WI38 (cell line): ENCODE results near the gene SYNGAP1.
A peak's percentile ranks its signal among the peaks of the same experiment; 100 is the strongest.

Experiments
- H3K4me3 ChIP-seq: 2 replicates; pipeline ENCODE4 v1.5.1; 2011; ENCODE audit warnings: low read depth, mild to moderate bottlenecking, control low read depth, low read length
- CTCF ChIP-seq: IDR thresholded peaks from 2 replicates; pipeline ENCODE4 v1.5.1; 2012; ENCODE audit warnings: low read depth, mild to moderate bottlenecking, control low read depth, low read length

The SYNGAP1 gene

GRCh38 chr6:33425668-33426577 is 6.1 kb downstream of the SYNGAP1 start:
- peak overlapping the region; percentile 60 for H3K4me3 ChIP-seq

DNA sequence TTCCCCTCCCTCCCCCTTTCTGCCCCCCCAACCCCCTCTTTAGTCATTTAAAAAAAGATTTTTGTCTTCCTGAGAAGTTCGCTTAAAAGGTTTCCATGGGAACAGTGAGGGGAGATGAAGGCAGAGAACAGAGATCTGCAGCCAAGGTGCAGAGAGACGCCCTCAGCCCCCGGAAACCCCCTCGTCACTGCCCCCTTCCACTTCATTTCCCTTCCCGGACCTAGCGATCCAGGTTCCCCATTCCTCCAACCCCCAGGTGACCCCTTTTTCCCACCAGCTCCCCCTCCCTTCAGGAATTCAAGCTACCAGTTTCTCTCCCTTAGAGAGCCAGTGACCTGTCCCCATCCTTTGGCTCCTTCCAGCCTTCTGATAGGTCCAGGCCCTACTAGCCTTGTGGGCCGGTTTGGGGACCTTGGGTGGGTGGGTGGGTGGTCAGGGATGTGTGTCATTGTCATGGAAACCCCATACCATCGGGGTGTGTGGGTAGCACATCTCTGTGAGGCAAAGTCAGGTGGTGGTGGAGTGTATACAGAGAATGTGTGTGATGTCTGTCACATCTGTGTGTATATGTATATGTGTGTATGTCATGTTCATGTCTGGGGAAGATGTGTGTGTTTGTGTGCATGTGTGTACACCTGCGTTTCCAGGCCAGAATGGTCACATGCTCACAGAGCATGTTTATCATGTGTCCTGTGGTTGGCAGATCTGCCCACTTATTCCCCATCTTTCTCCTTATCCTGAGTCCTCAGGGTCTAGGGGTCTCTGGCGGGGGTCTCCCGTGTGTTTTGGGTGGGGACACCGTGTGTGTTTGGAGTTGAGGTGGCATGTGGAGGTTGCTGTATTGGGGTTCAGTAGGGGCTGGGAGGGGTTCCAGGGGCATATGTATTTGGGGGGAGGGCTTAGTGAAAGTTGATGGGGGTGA is 7.0 kb downstream of the SYNGAP1 start:
- no peak for TF ChIP-seq CTCF
- peak overlapping the region; percentile 61 for H3K4me3 ChIP-seq

More at GRCh38 chr6:33425668-33426577, 6.1 kb downstream of the SYNGAP1 start:
- TF ChIP-seq CTCF = peak; percentile 46

- TF ChIP-seq CTCF = no peak
- peak overlapping the region; percentile 61 for H3K4me3 ChIP-seq
These were observed 7.8 kb downstream of the SYNGAP1 start for GRCh38 chr6:33427585-33428223.

DNA sequence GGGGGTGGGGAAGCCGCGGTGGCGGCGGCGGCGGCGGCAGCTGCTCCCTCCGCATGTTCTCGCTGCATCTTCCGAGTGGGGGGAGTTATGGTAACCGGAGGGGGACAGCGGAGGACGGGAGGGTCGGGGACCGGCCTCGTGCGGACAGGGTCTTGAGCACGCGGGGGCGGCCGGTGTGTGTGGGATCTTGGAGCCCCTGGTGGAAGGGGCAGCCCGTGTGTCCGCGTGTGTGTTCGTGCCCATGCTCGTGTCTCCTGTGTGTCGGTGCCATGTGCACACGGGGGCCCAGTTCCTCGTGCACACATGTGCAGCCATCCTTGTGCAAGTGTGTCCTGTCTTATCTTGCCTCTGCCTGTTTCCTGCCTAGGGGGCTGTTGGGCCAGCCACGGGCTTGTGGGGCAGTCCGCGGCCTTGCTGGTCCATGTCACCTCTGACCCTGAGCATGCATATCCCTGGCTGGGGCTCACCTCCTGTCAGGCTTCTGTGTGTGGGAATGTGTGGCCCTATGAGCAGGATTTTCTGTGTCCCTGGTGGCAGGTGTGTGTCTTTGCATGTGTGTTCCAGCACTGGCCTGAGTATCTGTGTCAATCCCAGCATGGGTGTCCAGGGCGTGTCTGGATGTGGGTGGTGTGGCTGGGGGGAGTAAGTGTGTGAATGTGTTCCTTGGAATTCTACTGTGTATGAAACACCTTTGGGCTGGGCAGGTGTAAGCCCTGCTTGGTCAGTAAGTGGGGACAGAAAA is 8.5 kb downstream of the SYNGAP1 start:
- peak; percentile 23; the same call in 1 of the 2 replicates for TF ChIP-seq CTCF
- H3K4me3 ChIP-seq = peak overlapping the region; percentile 53

- H3K4me3 ChIP-seq = no peak overlapping the region
- TF ChIP-seq CTCF = no peak
These were observed 9.3 kb downstream of the SYNGAP1 start for GRCh38 chr6:33428966-33429749.

GRCh38 chr6:33429750-33430052 is 9.8 kb downstream of the SYNGAP1 start:
- H3K4me3 ChIP-seq = no peak overlapping the region
- TF ChIP-seq CTCF = no peak
